Activated CD4-positive, alpha-beta memory T cell treated with anti-CD3 and anti-CD28 coated beads, Interleukin-2, amount 10 ng/mL, durations not matched to agents 7 days and 5 days (primary cell): Measurements from ENCODE around the gene TXNL4B. TPM values are rescaled to one million over a fixed set of nuclear protein-coding genes. Genes with fewer than 3 reads are reported as not detected.

Source experiments
- CTCF ChIA-PET: fragments of 350-600 bp; sonication (Branson Sonifier 250); formaldehyde crosslinking; loops from one replicate; lab custom pipeline; 2021; ENCODE audit warnings: antibody characterized with exemption, inconsistent platforms; lab: Charles Lee
- POLR2A ChIA-PET: fragments of 350-600 bp; sonication (Branson Sonifier 250); formaldehyde crosslinking; loops from one replicate; lab custom pipeline; 2021; ENCODE audit warnings: antibody characterized with exemption; lab: Charles Lee
- DNase-seq: peaks from one replicate; pipeline ENCODE4 v3.0.0-alpha.2; 2020
- H3K27ac Mint-ChIP-seq: one replicate; pipeline ENCODE4 v1.8.0; 2021; ENCODE audit warnings: mild to moderate bottlenecking, mixed read lengths
- H3K27me3 Mint-ChIP-seq: one replicate; pipeline ENCODE4 v1.8.0; 2021; ENCODE audit warnings: mixed read lengths
- H3K36me3 Mint-ChIP-seq: one replicate; pipeline ENCODE4 v1.8.0; 2021; ENCODE audit warnings: low read depth, mixed read lengths
- H3K4me1 Mint-ChIP-seq: one replicate; pipeline ENCODE4 v1.8.0; 2021; ENCODE audit warnings: mixed read lengths
- H3K4me3 Mint-ChIP-seq: one replicate; pipeline ENCODE4 v1.8.0; 2021; ENCODE audit warnings: mild to moderate bottlenecking, mixed read lengths
- H3K9me3 Mint-ChIP-seq: one replicate; pipeline ENCODE4 v1.8.0; 2021; ENCODE audit warnings: mixed read lengths
- total RNA-seq, 2 experiments: library from RNA; stranded (reverse); gene quantifications; one replicate each; pipeline ENCODE4 v1.2.3, GENCODE V29; 2021

The TXNL4B gene
- total RNA-seq, 2 experiments from 2014 or later: 15.3 to 16.2 TPM

GRCh38 chr16:72109300-72109699 lies 15.9 kb upstream of the TXNL4B start:
- POLR2A ChIA-PET: no interaction called here
- Mint-ChIP-seq H3K27me3 (no peaks in the 10 kb centered on the region), H3K9me3 (no peaks in the 10 kb centered on the region), H3K4me3 (no peak overlapping the region), H3K36me3 (peaks cover 86% of the 10 kb centered on the region), H3K27ac (no peak overlapping the region), H3K4me1 (no peaks in the 10 kb centered on the region)
- CTCF ChIA-PET: no interaction called here
- no peak for DNase-seq

GRCh38 chr16:72108353-72109102 lies 15.1 kb upstream of the TXNL4B start:
- DNase-seq: no peak
- peaks cover 91% of the 10 kb centered on the region for H3K36me3 Mint-ChIP-seq
- POLR2A ChIA-PET: no interaction called here
- H3K4me3 Mint-ChIP-seq: no peak overlapping the region
- no peaks in the 10 kb centered on the region for H3K9me3 Mint-ChIP-seq
- H3K27ac Mint-ChIP-seq: no peak overlapping the region
- no peaks in the 10 kb centered on the region for H3K4me1 Mint-ChIP-seq
- CTCF ChIA-PET: no interaction called here
- no peaks in the 10 kb centered on the region for H3K27me3 Mint-ChIP-seq

- CTCF ChIA-PET: no interaction called here
Measured at GRCh38 chr16:72107371-72107770, 14.0 kb upstream of the TXNL4B start.

GRCh38 chr16:72105978-72106377 lies 12.6 kb upstream of the TXNL4B start:
- CTCF ChIA-PET: no interaction called here
- H3K36me3 Mint-ChIP-seq: peaks cover 94% of the 10 kb centered on the region
- H3K27ac Mint-ChIP-seq: no peak overlapping the region
- H3K27me3 Mint-ChIP-seq: no peaks in the 10 kb centered on the region
- no peaks in the 10 kb centered on the region for H3K4me1 Mint-ChIP-seq
- H3K9me3 Mint-ChIP-seq: no peaks in the 10 kb centered on the region
- POLR2A ChIA-PET: no interaction called here
- no peak overlapping the region for H3K4me3 Mint-ChIP-seq
- DNase-seq: no peak

More at GRCh38 chr16:72107371-72107770, 14.0 kb upstream of the TXNL4B start:
- H3K4me1 Mint-ChIP-seq: no peaks in the 10 kb centered on the region
- H3K4me3 Mint-ChIP-seq: no peak overlapping the region
- peaks cover 92% of the 10 kb centered on the region for H3K36me3 Mint-ChIP-seq
- H3K9me3 Mint-ChIP-seq: no peaks in the 10 kb centered on the region
- POLR2A ChIA-PET: no interaction called here
- no peaks in the 10 kb centered on the region for H3K27me3 Mint-ChIP-seq
- no peak for DNase-seq
- no peak overlapping the region for H3K27ac Mint-ChIP-seq

- H3K36me3 Mint-ChIP-seq: peaks cover 92% of the 10 kb centered on the region
- POLR2A ChIA-PET: interaction anchor here (1.1 kb wide), 1 partner anchor 24 kb away, joined by 3 read pairs; no protein-coding TSS in a partner anchor
- CTCF ChIA-PET: no interaction called here
- no peak overlapping the region for H3K4me3 Mint-ChIP-seq
- DNase-seq: no peak
- H3K27me3 Mint-ChIP-seq: no peaks in the 10 kb centered on the region
- no peak overlapping the region for H3K27ac Mint-ChIP-seq
- no peaks in the 10 kb centered on the region for H3K9me3 Mint-ChIP-seq
- H3K4me1 Mint-ChIP-seq: no peaks in the 10 kb centered on the region
Measured at GRCh38 chr16:72104905-72105304, 11.5 kb upstream of the TXNL4B start.

GRCh38 chr16:72101195-72101594 lies 7.8 kb upstream of the TXNL4B start:
- Mint-ChIP-seq H3K27ac (no peak overlapping the region), H3K4me3 (no peak overlapping the region), H3K36me3 (peaks cover 91% of the 10 kb centered on the region), H3K9me3 (no peaks in the 10 kb centered on the region), H3K27me3 (no peaks in the 10 kb centered on the region), H3K4me1 (peaks cover 1% of the 10 kb centered on the region)
- DNase-seq: no peak
- POLR2A ChIA-PET: no interaction called here
- CTCF ChIA-PET: no interaction called here

GRCh38 chr16:72099377-72099818 lies 6.0 kb upstream of the TXNL4B start:
- DNase-seq: peak; percentile 54
- H3K27me3 Mint-ChIP-seq: no peaks in the 10 kb centered on the region
- no peak overlapping the region for H3K27ac Mint-ChIP-seq
- ChIA-PET POLR2A (no interaction called here), CTCF (interaction anchor here (0.8 to 3.3 kb wide), 3 partner anchors 10 to 33 kb away, joined by 3 to 12 read pairs (median 4); no protein-coding TSS in a partner anchor)
- no peak overlapping the region for H3K4me3 Mint-ChIP-seq
- H3K9me3 Mint-ChIP-seq: no peaks in the 10 kb centered on the region
- H3K36me3 Mint-ChIP-seq: peaks cover 81% of the 10 kb centered on the region
- H3K4me1 Mint-ChIP-seq: peaks cover 16% of the 10 kb centered on the region

- peaks cover 16% of the 10 kb centered on the region for H3K4me1 Mint-ChIP-seq
- ChIA-PET CTCF (interaction anchor here (3.3 kb wide), 1 partner anchor 31 kb away, joined by 12 read pairs; no protein-coding TSS in a partner anchor), POLR2A (no interaction called here)
- no peak for DNase-seq
- no peaks in the 10 kb centered on the region for H3K27me3 Mint-ChIP-seq
- H3K36me3 Mint-ChIP-seq: peaks cover 77% of the 10 kb centered on the region
- no peak overlapping the region for H3K4me3 Mint-ChIP-seq
- H3K27ac Mint-ChIP-seq: peak overlapping the region; percentile 35
- H3K9me3 Mint-ChIP-seq: no peaks in the 10 kb centered on the region
Measured at GRCh38 chr16:72098936-72099335, 5.5 kb upstream of the TXNL4B start.

- POLR2A ChIA-PET: interaction anchor here (0.6 to 1.7 kb wide), 8 partner anchors 8 to 570 kb away, joined by 3 to 6 read pairs (median 4); partner anchors contain the start of gene AP1G1
- Mint-ChIP-seq H3K4me1 (peaks cover 41% of the 10 kb centered on the region), H3K36me3 (peaks cover 52% of the 10 kb centered on the region), H3K9me3 (no peaks in the 10 kb centered on the region), H3K27me3 (no peaks in the 10 kb centered on the region), H3K4me3 (peak overlapping the region; percentile 96), H3K27ac (peak overlapping the region; percentile 95)
- no peak for DNase-seq
- CTCF ChIA-PET: interaction anchor here (0.8 to 2.9 kb wide), 4 partner anchors 28 to 133 kb away, joined by 3 to 11 read pairs (median 3); partner anchors contain the start of gene HPR
Measured at GRCh38 chr16:72094266-72094610, 818 bp upstream of the TXNL4B start.

- peaks cover 51% of the 10 kb centered on the region for H3K36me3 Mint-ChIP-seq
- H3K27me3 Mint-ChIP-seq: no peaks in the 10 kb centered on the region
- ChIA-PET POLR2A (interaction anchor here (0.9 to 1.7 kb wide), 12 partner anchors 9 to 572 kb away, joined by 3 to 6 read pairs (median 3); partner anchors contain the start of genes AP1G1 and IST1), CTCF (interaction anchor here (1.0 to 2.9 kb wide), 6 partner anchors 21 to 571 kb away, joined by 3 to 11 read pairs (median 4); no protein-coding TSS in a partner anchor)
- H3K9me3 Mint-ChIP-seq: no peaks in the 10 kb centered on the region
- peaks cover 43% of the 10 kb centered on the region for H3K4me1 Mint-ChIP-seq
- DNase-seq: no peak
- H3K27ac Mint-ChIP-seq: peak overlapping the region; percentile 95
- peak overlapping the region; percentile 96 for H3K4me3 Mint-ChIP-seq
Measured at GRCh38 chr16:72092832-72093447, 480 bp downstream of the TXNL4B start.

GRCh38 chr16:72091217-72091616 lies 2.2 kb downstream of the TXNL4B start:
- POLR2A ChIA-PET: no interaction called here
- H3K36me3 Mint-ChIP-seq: peaks cover 46% of the 10 kb centered on the region
- CTCF ChIA-PET: interaction anchor here (1.1 kb wide), 1 partner anchor 34 kb away, joined by 5 read pairs; no protein-coding TSS in a partner anchor

GRCh38 chr16:72085002-72085401 lies 8.4 kb downstream of the TXNL4B start:
- CTCF ChIA-PET: no interaction called here
- Mint-ChIP-seq H3K9me3 (peaks cover 10% of the 10 kb centered on the region), H3K4me3 (no peak overlapping the region), H3K27ac (no peak overlapping the region), H3K36me3 (peaks cover 50% of the 10 kb centered on the region), H3K27me3 (no peaks in the 10 kb centered on the region), H3K4me1 (peaks cover 2% of the 10 kb centered on the region)
- POLR2A ChIA-PET: no interaction called here
- DNase-seq: no peak

More at GRCh38 chr16:72091217-72091616, 2.2 kb downstream of the TXNL4B start:
- Mint-ChIP-seq H3K27me3 (no peaks in the 10 kb centered on the region), H3K27ac (no peak overlapping the region), H3K9me3 (no peaks in the 10 kb centered on the region), H3K4me1 (peaks cover 42% of the 10 kb centered on the region), H3K4me3 (peak overlapping the region; percentile 38)
- DNase-seq: no peak

- DNase-seq: no peak
- Mint-ChIP-seq H3K4me1 (peaks cover 2% of the 10 kb centered on the region), H3K36me3 (peaks cover 46% of the 10 kb centered on the region), H3K27me3 (no peaks in the 10 kb centered on the region), H3K4me3 (no peak overlapping the region), H3K27ac (no peak overlapping the region), H3K9me3 (peaks cover 10% of the 10 kb centered on the region)
- ChIA-PET POLR2A (interaction anchor here (1.1 kb wide), 1 partner anchor 9 kb away, joined by 4 read pairs; the partner anchor contains the start of genes DHX38 and TXNL4B), CTCF (no interaction called here)
Measured at GRCh38 chr16:72084445-72084844, 9.0 kb downstream of the TXNL4B start.
